Endothelial cell of umbilical vein (primary cell): ENCODE data around the gene BTK. TPM values are rescaled to one million over a fixed set of nuclear protein-coding genes. Genes with fewer than 3 reads are reported as not detected.

ENCODE experiments used
- BruUV-seq: library from RNA; stranded (reverse); fragments of 400-500 nt; replicated peaks from 2 replicates; lab custom pipeline; 2021; lab: Mats Ljungman, UMichigan
- CTCF ChIA-PET: fragments of 300-600, 350-600 bp; sonication (Branson Sonifier 250); formaldehyde crosslinking; loops from one replicate; lab custom pipeline; 2021; ENCODE audit warnings: antibody characterized with exemption, inconsistent platforms; lab: Charles Lee
- POLR2A ChIA-PET: fragments of 300-600, 350-600 bp; sonication (Branson Sonifier 250); formaldehyde crosslinking; loops from one replicate; lab custom pipeline; 2021; ENCODE audit warnings: antibody characterized with exemption, inconsistent platforms; lab: Charles Lee
- DNase-seq: peaks from one replicate; pipeline ENCODE4 v3.0.0-alpha.2; 2011; ENCODE audit warnings: low read depth, low spot score
- FAIRE-seq: peaks from 2 replicates; lab custom pipeline; 2011; peaks lifted over from hg19 to GRCh38; lab: Jason Lieb, UNC
- H2AFZ ChIP-seq: 2 replicates; pipeline ENCODE4 v1.6.0; 2012; ENCODE audit warnings: low read depth, low read length, control low read depth, inconsistent platforms
- H3K27ac ChIP-seq: 2 replicates; pipeline ENCODE4 v1.5.1; 2011; ENCODE audit warnings: low read depth, mild to moderate bottlenecking, control low read depth, low read length, moderate library complexity; ENCODE audit not compliant: insufficient read depth
- H3K27me3 ChIP-seq, 2 experiments: 2 replicates each; pipeline versions ENCODE4 v1.6.0 to v1.6.1; 2011; ENCODE audit warnings: low read length in 2 of 2, mixed read lengths in 1 of 2; ENCODE audit not compliant: control insufficient read depth in 2 of 2, insufficient read depth in 2 of 2
- H3K36me3 ChIP-seq, 2 experiments: 2 replicates in 1 of 2; 3 replicates in 1 of 2; pipeline ENCODE4 v1.5.1; 2011; ENCODE audit warnings: low read length in 2 of 2, mild to moderate bottlenecking in 1 of 2, moderate library complexity in 1 of 2; ENCODE audit not compliant: control insufficient read depth in 2 of 2, insufficient read depth in 2 of 2; ENCODE audit errors: extremely low read depth in 1 of 2
- H3K4me1 ChIP-seq: 3 replicates; pipeline ENCODE4 v1.5.1; 2011; ENCODE audit warnings: mild to moderate bottlenecking, low read length; ENCODE audit not compliant: control insufficient read depth, insufficient read depth; ENCODE audit errors: extremely low read depth
- H3K4me2 ChIP-seq: 2 replicates; pipeline ENCODE4 v1.6.1; 2011; ENCODE audit warnings: low read length, control low read depth, mixed read lengths; ENCODE audit not compliant: insufficient read depth
- H3K4me3 ChIP-seq, 3 experiments: fragments of 200-600 bp in 1 of 3; sonication (generic), shearing (Covaris generic) in 1 of 3; replicated peaks in 1 of 3; 2 replicates each; pipeline ENCODE4 v1.5.1; 2011 to 2016; ENCODE audit warnings: control low read depth in 3 of 3, low read length in 3 of 3, mild to moderate bottlenecking in 2 of 3, inconsistent platforms in 1 of 3, low read depth in 1 of 3, moderate library complexity in 1 of 3; ENCODE audit not compliant: insufficient read depth in 1 of 3
- H3K79me2 ChIP-seq: 2 replicates; pipeline ENCODE4 v1.6.0; 2012; ENCODE audit warnings: low read length, inconsistent platforms; ENCODE audit not compliant: control insufficient read depth, insufficient read depth
- H3K9ac ChIP-seq: replicated peaks from 2 replicates; pipeline ENCODE3; 2011; ENCODE audit warnings: low read length, control low read depth; ENCODE audit not compliant: insufficient read depth; ENCODE audit errors: extremely low read depth
- H3K9me1 ChIP-seq: replicated peaks from 3 replicates; pipeline ENCODE4 v1.6.0; 2011; ENCODE audit warnings: mild to moderate bottlenecking, low read length; ENCODE audit not compliant: control insufficient read depth, insufficient read depth; ENCODE audit errors: extremely low read depth
- H3K9me3 ChIP-seq: replicated peaks from 2 replicates; pipeline ENCODE4 v1.5.1; 2012; ENCODE audit warnings: low read length, inconsistent platforms; ENCODE audit not compliant: control insufficient read depth, insufficient read depth
- H4K20me1 ChIP-seq: replicated peaks from 2 replicates; pipeline ENCODE3; 2011; ENCODE audit warnings: mild to moderate bottlenecking, low read length; ENCODE audit not compliant: control insufficient read depth, insufficient read depth; ENCODE audit errors: extremely low read depth
- CTCF ChIP-seq, 2 donors: IDR thresholded peaks; 1 replicate in 1 of 2; 2 replicates in 1 of 2; pipeline ENCODE4 v1.5.1; 2011; ENCODE audit warnings: low read length in 2 of 2, mild to moderate bottlenecking in 2 of 2, moderate library complexity in 2 of 2, control low read depth in 1 of 2, inconsistent platforms in 1 of 2, low read depth in 1 of 2; ENCODE audit not compliant: insufficient read depth in 1 of 2; ENCODE audit errors: extremely low read depth in 1 of 2
- EZH2 ChIP-seq: IDR thresholded peaks from 2 replicates; pipeline ENCODE4 v1.6.1; 2012; ENCODE audit warnings: borderline replicate concordance, low read depth, mild to moderate bottlenecking, moderate library complexity, low read length, inconsistent platforms; ENCODE audit not compliant: severe bottlenecking
- FOS ChIP-seq: IDR thresholded peaks from 2 replicates; pipeline ENCODE4 v1.6.1; 2011; ENCODE audit warnings: mild to moderate bottlenecking, low read length, moderate library complexity, borderline replicate concordance; ENCODE audit not compliant: insufficient read depth
- GATA2 ChIP-seq: IDR thresholded peaks from 2 replicates; pipeline ENCODE4 v1.7.0; 2011; ENCODE audit warnings: low read depth, mild to moderate bottlenecking, moderate library complexity, mixed read lengths, low read length; ENCODE audit not compliant: insufficient read length, insufficient read depth
- JUN ChIP-seq: IDR thresholded peaks from 2 replicates; pipeline ENCODE4 v1.6.1; 2011; ENCODE audit warnings: borderline replicate concordance, low read depth; ENCODE audit not compliant: insufficient read length, insufficient read depth
- MYC ChIP-seq: IDR thresholded peaks from one replicate; pipeline ENCODE4 v1.6.1; 2011; ENCODE audit warnings: mild to moderate bottlenecking, low read depth, low read length
- POLR2A ChIP-seq: IDR thresholded peaks from 2 replicates; pipeline ENCODE4 v1.6.1; 2012; ENCODE audit warnings: low read depth, mild to moderate bottlenecking, control low read depth, low read length
- POLR2AphosphoS5 ChIP-seq: IDR thresholded peaks from 2 replicates; pipeline ENCODE4 v1.6.1; 2012; ENCODE audit warnings: low read depth, mild to moderate bottlenecking, control low read depth, low read length, moderate library complexity; ENCODE audit not compliant: insufficient read depth
- dilution Hi-C: fragments of 300-500 bp; cut with MboI; formaldehyde crosslinking; loops from one replicate; pipeline ENCODE4 v1.15.0; 2019; ENCODE audit warnings: low sequenced_read_pairs; ENCODE audit not compliant: extremely low pct_ligation_motif_present
- intact Hi-C: fragments of 100-400 bp; cut with micrococcal nuclease; formaldehyde crosslinking; loops from one replicate; pipeline ENCODE4 v1.10.0; 2022
- polyA plus RNA-seq, 4 experiments: library from polyadenylated mRNA; depleted of rRNA in 3 of 4; stranded (reverse) in 3 of 4; unstranded in 1 of 4; fragments of >200 nt; gene quantifications; 2 replicates each; pipeline versions ENCODE4 v1.2.1 to v1.2.3, GENCODE V29; 2011 to 2012; ENCODE audit warnings: missing spikeins in 1 of 4
- total RNA-seq: library from RNA; stranded (reverse); gene quantifications from 2 replicates; pipeline ENCODE4 v1.2.3, GENCODE V29; 2021
- TF ChIP-seq, protein P1 (sequence below): IDR thresholded peaks from 2 replicates; pipeline ENCODE4 v1.6.1; 2011; ENCODE audit not compliant: insufficient read depth, insufficient read length

The BTK gene
- total and polyA plus RNA-seq, 2 donors (not counting 3 experiments of a cell fraction or from before 2014, with no cell fraction given) = 0.11 to 0.13 TPM

DNA sequence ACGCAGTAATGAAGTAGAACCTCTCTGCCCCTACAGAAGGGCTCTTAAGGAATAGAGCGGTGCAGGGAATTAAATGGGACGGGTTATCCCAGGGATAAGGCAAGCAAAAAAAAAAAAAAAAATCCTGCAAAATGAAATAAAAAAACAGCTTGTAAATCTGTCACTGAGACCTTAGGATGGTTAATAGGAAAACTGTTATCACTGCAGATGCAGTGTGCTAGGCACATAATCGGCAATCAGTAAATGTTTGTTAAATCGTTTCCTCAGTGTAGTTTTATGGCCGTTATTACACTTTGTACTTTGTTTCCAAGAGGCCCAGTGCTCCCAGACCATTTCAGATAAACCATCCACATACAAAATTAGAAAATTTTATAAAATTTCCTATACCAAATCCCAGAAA lies 23.1 kb upstream of the BTK start:
- no peak for TF ChIP-seq MYC
- TF ChIP-seq, protein P1, sequence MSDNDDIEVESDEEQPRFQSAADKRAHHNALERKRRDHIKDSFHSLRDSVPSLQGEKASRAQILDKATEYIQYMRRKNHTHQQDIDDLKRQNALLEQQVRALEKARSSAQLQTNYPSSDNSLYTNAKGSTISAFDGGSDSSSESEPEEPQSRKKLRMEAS = no peak
- TF ChIP-seq GATA2 = no peak
- TF ChIP-seq FOS = no peak
- TF ChIP-seq POLR2AphosphoS5 = no peak
- no peak for TF ChIP-seq JUN
- TF ChIP-seq EZH2 = no peak
- TF ChIP-seq POLR2A = no peak
- no peak for TF ChIP-seq CTCF (IDR thresholded peaks at IDR 0.05; ENCODE audit: extremely low read depth in 1 of 2, insufficient read depth in 1 of 2, low read depth in 1 of 2, low read length in 2 of 2)
- H3K4me3 ChIP-seq = peak overlapping the region; percentile 73 to 95 (median 78)
- H3K79me2 ChIP-seq = peaks cover 53% of the 10 kb centered on the region
- ChIA-PET CTCF (no interaction called here), POLR2A (interaction anchor here (0.6 kb wide), 1 partner anchor 9 kb away, joined by 3 read pairs; no protein-coding TSS in a partner anchor)
- peak overlapping the region; percentile 97 for H3K27ac ChIP-seq
- H3K4me2 ChIP-seq = peak overlapping the region; percentile 96
- H2AFZ ChIP-seq = no peak overlapping the region
- no TSS peak for BruUV-seq
- no peaks in the 10 kb centered on the region for H3K9me3 ChIP-seq
- dilution Hi-C loops = no loop called here
- intact Hi-C loops = no loop called here
- no peaks in the 10 kb centered on the region for H3K27me3 ChIP-seq
- H3K4me1 ChIP-seq = peaks cover 12% of the 10 kb centered on the region
- FAIRE-seq = no peak
- no peaks in the 10 kb centered on the region for H3K9me1 ChIP-seq
- no peak for DNase-seq
- H4K20me1 ChIP-seq = no peaks in the 10 kb centered on the region
- H3K36me3 ChIP-seq = peaks cover 0 to 2% of the 10 kb centered on the region in 2 experiments
- peak overlapping the region; percentile 99 for H3K9ac ChIP-seq
